ENCODE results near the gene NPRL2.

Gene NPRL2

GRCh38 chr3:50347187-50347813 is 3.3 kb downstream of the NPRL2 start:
- DNase-seq = peak; percentile 15 to 77

GRCh38 chr3:50345586-50346234 is 4.9 kb downstream of the NPRL2 start, which contains the start of gene ZMYND10:
Gene ZMYND10 (minus strand): TSS chr3:50345732. CDS start chr3:50345579, 153 bp downstream.
- no peak for DNase-seq

- no peak for DNase-seq
Measured at GRCh38 chr3:50345008-50345407, 5.6 kb downstream of the NPRL2 start.

DNA sequence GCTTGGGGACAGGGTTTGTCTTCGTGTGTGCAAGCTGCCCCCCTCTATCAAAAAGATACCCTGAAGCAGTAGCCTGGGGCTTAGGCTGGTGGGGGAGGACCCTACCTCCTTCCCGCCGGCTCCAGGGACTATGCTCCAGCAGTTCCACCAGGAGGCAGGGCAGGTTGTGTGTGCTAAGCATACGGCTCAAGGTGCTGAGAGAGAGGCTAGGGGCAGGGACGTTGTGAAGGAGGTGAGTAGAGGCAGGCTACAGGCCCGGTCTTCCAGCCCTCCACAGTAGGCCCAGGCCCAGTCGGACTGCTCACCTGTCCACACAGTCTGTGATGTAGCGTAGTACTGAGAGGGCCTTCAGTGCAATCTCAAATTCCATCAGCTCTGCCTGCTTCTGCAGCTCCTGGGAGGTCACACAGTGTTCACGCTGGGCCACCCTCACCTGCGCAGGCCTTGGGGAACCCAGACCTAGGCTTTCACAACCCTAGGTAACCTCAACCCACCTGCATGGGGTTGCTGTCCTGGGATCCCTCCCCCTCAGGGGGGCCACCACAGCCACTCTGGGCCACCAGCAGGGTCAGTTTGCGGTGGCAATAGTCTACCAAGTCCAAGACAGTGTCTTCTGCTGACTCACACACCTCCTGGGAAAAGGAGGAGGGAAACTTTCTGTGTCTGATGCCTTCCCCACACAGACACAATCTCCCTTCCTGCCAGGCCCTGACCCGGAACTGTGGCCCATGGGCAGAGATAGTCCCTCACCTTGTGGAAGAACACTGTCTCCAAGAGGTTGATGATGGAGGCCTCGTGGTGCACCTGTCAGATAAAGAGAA is 7.6 kb downstream of the NPRL2 start:
- DNase-seq = no peak

GRCh38 chr3:50341996-50342650 is 8.5 kb downstream of the NPRL2 start:
- DNase-seq = no peak

- no peak for DNase-seq
Measured at GRCh38 chr3:50341537-50341936, 9.0 kb downstream of the NPRL2 start.

DNA sequence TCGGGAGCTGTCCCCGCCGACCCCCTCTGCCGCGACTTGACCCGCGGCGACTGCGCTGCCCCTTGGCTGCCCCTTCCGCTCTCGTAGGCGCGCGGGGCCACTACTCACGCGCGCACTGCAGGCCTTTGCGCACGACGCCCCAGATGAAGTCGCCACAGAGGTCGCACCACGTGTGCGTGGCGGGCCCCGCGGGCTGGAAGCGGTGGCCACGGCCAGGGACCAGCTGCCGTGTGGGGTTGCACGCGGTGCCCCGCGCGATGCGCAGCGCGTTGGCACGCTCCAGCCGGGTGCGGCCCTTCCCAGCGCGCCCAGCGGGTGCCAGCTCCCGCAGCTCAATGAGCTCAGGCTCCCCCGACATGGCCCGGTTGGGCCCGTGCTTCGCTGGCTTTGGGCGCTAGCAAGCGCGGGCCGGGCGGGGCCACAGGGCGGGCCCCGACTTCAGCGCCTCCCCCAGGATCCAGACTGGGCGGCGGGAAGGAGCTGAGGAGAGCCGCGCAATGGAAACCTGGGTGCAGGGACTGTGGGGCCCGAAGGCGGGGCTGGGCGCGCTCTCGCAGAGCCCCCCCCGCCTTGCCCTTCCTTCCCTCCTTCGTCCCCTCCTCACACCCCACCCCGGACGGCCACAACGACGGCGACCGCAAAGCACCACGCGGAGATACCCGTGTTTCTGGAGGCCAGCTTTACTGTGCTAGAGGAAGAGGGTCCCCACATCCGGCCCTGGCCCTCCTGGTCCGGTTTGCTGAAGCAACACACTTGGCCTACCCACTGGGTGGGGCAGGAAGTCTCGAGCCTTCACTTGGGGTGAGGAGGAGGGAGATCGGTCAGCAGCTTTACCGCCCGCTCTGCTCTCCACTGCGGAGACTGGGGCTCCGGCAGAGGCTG is 9.9 kb downstream of the NPRL2 start, which contains the start of gene RASSF1:
Gene RASSF1, minus strand, starts transcription at position 389 of the 882 bp plus-strand sequence. Its CDS starts 31 bp downstream, at position 358.
- DNase-seq = no peak

GRCh38 chr3:50340147-50340447 is 10.5 kb downstream of the NPRL2 start:
- no peak for DNase-seq

GRCh38 chr3:50339485-50340146 is 11.0 kb downstream of the NPRL2 start:
- DNase-seq = no peak

- DNase-seq = no peak
Measured at GRCh38 chr3:50338965-50339364, 11.6 kb downstream of the NPRL2 start.

DNA sequence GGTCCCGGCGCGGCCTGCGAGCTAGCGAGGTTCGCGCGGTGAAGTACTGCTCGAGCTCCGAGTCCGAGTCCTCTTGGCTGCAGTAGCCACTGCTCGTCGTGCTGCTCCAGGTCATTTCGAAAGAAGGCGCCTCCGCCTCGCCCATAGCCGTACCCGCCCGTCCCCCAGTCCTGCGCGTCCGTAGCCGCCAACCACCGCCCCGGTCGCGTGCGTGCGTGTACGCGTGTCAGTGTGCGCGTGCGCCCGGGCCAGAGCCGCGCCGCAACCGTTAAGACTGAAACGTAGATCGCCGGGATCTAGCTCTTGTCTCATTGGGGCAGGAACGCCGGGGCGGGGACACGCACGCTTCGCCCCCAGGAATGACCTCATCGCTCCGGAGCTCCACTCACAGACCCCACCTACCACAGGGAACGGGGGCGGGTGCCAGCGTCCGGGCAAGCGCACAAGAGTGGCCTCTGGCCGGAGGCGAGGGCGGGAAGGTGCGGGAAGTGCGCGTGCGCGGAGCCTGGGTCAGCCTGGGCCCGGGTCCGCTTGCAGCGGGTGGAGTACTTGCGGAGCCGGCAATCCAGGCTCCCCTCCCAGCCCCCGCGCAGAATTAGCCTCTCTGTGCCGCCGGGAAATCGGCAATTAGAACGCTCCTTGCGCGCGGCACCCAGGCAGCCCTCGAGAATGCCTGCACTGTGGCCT is 13.3 kb downstream of the NPRL2 start:
- peak; percentile 93 to 96 for DNase-seq

GRCh38 chr3:50336452-50337174 is 14.0 kb downstream of the NPRL2 start:
- DNase-seq = no peak

- no peak for DNase-seq
Measured at GRCh38 chr3:50334339-50335075, 16.1 kb downstream of the NPRL2 start.

GRCh38 chr3:50333744-50334328 is 16.7 kb downstream of the NPRL2 start:
- no peak for DNase-seq

- no peak for DNase-seq
Measured at GRCh38 chr3:50331364-50331907, 19.1 kb downstream of the NPRL2 start.

GRCh38 chr3:50330330-50330729 is 20.2 kb downstream of the NPRL2 start:
- DNase-seq = no peak

DNA sequence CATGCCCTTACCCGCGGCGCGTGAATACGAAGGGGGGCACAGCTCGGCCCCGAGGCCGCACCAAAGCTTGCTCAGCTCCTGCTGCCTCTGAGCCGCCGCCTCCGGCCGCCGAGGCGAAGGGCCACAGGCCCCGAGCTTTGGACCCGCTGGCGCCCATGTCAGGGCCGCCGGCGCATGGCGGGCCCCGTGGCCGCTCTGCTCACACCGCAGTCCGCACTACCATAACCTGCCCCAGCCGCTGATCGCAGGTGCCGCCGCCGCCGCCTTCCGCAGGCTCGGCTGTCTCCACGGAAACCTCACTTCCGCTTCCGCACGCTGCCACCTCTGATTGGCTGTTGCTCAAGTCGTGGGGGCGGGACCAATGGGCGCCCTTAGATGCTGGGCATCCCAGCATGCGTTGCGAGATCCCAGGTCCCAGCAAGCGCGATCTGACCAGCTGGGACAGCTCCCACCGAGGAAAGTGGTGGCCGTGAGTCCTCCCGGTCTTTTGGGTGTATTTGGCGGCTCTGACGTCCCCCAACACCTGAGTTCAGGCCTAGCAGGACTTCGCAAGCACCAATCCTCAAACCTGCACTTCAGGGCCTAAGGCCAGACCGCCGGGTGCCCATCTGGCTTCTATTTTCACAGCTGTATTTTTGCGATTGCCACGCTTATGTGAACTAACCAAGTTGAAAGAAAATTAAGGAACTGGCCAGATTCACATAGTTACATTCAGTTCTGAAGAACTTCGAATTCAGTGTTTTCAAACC is 22.5 kb downstream of the NPRL2 start, which contains the start of gene TUSC2:
Gene TUSC2, minus strand, starts transcription at position 281 of the 749 bp plus-strand sequence. Its CDS starts 124 bp downstream, at position 157.
- peak; percentile 61 to 85 for DNase-seq

- no peak for DNase-seq
Measured at GRCh38 chr3:50327129-50327528, 23.4 kb downstream of the NPRL2 start.

Measured in cerebellar nuclear complex (tissue), 1 donor.